ENCODE results near the gene B3GNT7.

The B3GNT7 gene

DNA sequence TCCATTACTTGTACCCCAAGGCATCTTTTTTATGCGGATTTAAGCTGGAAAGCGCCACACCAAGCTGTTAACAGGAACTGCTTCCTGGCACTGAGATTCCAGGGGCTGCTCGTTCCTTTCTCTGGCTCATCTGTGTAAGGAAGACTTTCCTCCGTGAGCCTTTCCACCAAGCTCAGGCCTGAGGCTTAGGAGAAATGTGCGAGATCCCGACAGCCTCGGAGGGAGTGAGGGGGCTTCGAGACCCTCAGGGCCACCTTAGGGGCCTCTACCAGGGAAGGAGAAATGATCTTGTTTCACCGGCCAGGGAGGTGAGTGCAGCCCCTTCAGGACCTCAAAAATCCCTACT is 17.1 kb downstream of the B3GNT7 start:
- TF ChIP-seq TCF12 (IDR thresholded peaks at IDR 0.05; ENCODE audit: low read depth) (0 out of 2 replicates have a peak, but pooled peaks have one; percentile 1), YY1 (IDR thresholded peaks at IDR 0.05; ENCODE audit: low read depth) (no peak)

GRCh38 chr2:231413456-231413855 is 17.9 kb downstream of the B3GNT7 start:
- TF ChIP-seq NFIC (IDR thresholded peaks at IDR 0.05) (no peak), TAF1 (IDR thresholded peaks at IDR 0.05; ENCODE audit: low read depth) (no peak)

DNA sequence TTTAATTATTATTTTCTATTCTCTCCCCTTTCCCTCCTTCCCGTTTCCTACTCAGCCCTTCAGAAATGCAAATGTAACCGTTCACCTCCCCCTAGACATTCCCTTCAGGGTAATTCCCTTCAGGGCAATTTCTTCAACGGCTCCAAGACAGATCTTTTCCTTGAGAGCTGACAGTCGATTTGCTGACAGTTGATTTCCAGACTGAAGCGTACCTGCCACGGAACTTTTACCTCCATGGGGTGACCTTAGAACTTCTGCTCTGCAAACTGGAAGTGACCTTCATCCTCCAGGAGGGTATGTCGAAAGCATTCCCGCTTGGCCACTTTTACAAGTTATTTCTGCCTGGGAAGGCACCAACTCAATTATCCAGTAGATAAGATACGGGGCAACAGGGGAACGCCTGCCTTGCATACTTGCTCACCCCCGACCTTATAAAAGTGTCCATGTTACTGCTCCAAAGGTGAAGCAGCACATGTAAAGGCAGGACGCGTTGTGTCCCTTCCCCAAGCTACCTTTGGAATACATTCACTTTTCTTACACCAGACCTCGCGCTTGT is 18.5 kb downstream of the B3GNT7 start:
- no peak for TF ChIP-seq YY1 (IDR thresholded peaks at IDR 0.05; ENCODE audit: low read depth)
- no peak for TF ChIP-seq REST (IDR thresholded peaks at IDR 0.05; ENCODE audit: low read depth)
- no peak for TF ChIP-seq TCF12 (IDR thresholded peaks at IDR 0.05; ENCODE audit: low read depth)
- no peak for TF ChIP-seq EGR1 (IDR thresholded peaks at IDR 0.05)
- no peak for TF ChIP-seq CREB1 (IDR thresholded peaks at IDR 0.05; ENCODE audit: low read depth)
- TF ChIP-seq TAF1 (IDR thresholded peaks at IDR 0.05; ENCODE audit: low read depth), result no peak
- no peak for TF ChIP-seq CEBPB (IDR thresholded peaks at IDR 0.05)
- no peak for TF ChIP-seq EP300 (IDR thresholded peaks at IDR 0.05; ENCODE audit: borderline replicate concordance)
- no peak for TF ChIP-seq FOXM1 (IDR thresholded peaks at IDR 0.05; ENCODE audit: borderline replicate concordance, low read depth)
- no peak for TF ChIP-seq TEAD4 (IDR thresholded peaks at IDR 0.05)
- no peak for TF ChIP-seq ZBTB7A (IDR thresholded peaks at IDR 0.05; ENCODE audit: low read depth)
- no peak for TF ChIP-seq USF1 (IDR thresholded peaks at IDR 0.05)
- TF ChIP-seq RAD21 (IDR thresholded peaks at IDR 0.05; ENCODE audit: low read depth), result no peak
- TF ChIP-seq MAX (IDR thresholded peaks at IDR 0.05), result no peak
- no peak for TF ChIP-seq NFIC (IDR thresholded peaks at IDR 0.05)

DNA sequence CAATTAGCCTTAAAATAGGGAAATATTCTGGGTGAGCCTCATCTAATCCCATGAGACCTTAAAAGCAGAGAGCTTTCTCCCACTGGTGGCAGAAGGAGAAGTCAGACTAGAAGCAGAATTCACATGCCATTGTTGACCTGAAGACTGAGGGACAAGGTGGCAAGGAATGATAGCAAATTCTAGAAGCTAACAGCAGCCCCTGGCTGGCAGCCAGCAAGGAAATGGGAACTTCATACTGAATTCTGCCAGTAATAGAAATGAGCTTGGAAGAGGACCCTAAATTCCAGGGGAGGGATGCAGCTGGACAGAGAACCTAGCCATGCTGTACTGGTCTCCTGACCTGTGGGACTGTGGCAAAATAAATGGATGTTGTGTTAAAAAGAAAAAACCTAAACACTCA is 19.5 kb downstream of the B3GNT7 start:
- TF ChIP-seq YY1 (IDR thresholded peaks at IDR 0.05; ENCODE audit: low read depth) (no peak), TEAD4 (IDR thresholded peaks at IDR 0.05) (no peak), ZBTB7A (IDR thresholded peaks at IDR 0.05; ENCODE audit: low read depth) (no peak), NFIC (IDR thresholded peaks at IDR 0.05) (no peak), TAF1 (IDR thresholded peaks at IDR 0.05; ENCODE audit: low read depth) (no peak), RAD21 (IDR thresholded peaks at IDR 0.05; ENCODE audit: low read depth) (no peak), CEBPB (IDR thresholded peaks at IDR 0.05) (no peak), MAX (IDR thresholded peaks at IDR 0.05) (no peak), FOXM1 (IDR thresholded peaks at IDR 0.05; ENCODE audit: borderline replicate concordance, low read depth) (no peak), EGR1 (IDR thresholded peaks at IDR 0.05) (no peak), REST (IDR thresholded peaks at IDR 0.05; ENCODE audit: low read depth) (no peak), CREB1 (IDR thresholded peaks at IDR 0.05; ENCODE audit: low read depth) (no peak), USF1 (IDR thresholded peaks at IDR 0.05) (no peak), TCF12 (IDR thresholded peaks at IDR 0.05; ENCODE audit: low read depth) (no peak), EP300 (IDR thresholded peaks at IDR 0.05; ENCODE audit: borderline replicate concordance) (no peak)

DNA sequence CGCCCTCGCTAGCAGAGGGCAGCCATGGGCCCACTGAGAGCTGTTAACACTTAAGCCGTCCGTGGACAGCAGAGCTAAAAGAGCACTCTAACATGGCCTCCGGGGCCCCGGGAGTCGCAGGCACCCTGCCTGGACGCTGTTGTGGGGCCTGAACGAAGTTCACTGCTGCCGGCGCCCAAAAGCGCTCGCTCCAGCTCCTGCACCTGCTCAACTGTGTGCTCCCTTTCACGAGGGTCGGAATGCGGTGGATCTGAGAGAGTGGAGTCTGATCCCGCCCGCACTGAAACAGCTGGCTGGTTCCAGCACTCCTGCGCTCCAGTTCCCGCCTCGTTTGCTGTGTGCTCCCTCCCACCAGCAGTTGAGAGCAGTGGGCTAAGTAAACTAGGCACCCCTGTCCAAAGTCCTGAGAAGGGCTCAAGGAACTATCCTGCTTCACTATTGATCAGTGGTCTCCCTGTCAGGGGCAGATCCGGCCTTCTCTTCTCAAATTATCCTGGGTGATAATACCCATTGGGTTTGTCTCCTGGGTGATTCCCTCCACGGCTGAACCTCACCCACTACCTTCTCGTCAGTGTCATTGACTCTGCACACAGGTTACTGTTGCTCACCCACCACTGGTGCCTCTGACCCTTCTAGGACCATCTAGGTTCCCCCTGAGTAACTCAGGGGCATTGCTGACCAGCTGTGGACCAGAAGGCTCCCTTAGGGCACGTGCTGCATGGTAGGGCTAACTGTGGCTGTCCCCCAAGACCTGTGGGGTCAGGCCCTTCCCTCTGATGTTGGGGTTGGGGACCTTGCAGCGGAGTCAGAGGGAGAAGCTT is 23.5 kb downstream of the B3GNT7 start:
- TF ChIP-seq USF1 (IDR thresholded peaks at IDR 0.05) (no peak), TAF1 (IDR thresholded peaks at IDR 0.05; ENCODE audit: low read depth) (no peak), TCF12 (IDR thresholded peaks at IDR 0.05; ENCODE audit: low read depth) (no peak), CREB1 (IDR thresholded peaks at IDR 0.05; ENCODE audit: low read depth) (no peak)
